HepG2 (cell line): ENCODE data around the gene G0S2. TPM values are rescaled to one million over a fixed set of nuclear protein-coding genes. Genes with fewer than 3 reads are reported as not detected.
A peak's percentile ranks its signal among the peaks of the same experiment; 100 is the strongest.

ENCODE experiments used
- AHDC1 ChIP-seq: sonication (generic); formaldehyde crosslinking; IDR thresholded peaks from 2 replicates; pipeline ENCODE4 v1.5.1; 2020; ENCODE audit warnings: mild to moderate bottlenecking, missing genetic modification reagents, borderline replicate concordance
- ATF3 ChIP-seq: sonication (generic); formaldehyde crosslinking; IDR thresholded peaks from 2 replicates; pipeline ENCODE4 v1.4.0; 2020; ENCODE audit warnings: missing genetic modification reagents
- ATF7 ChIP-seq, 2 experiments: fragments of 450-650 bp in 1 of 2; sonication (generic) in 1 of 2; formaldehyde crosslinking in 1 of 2; IDR thresholded peaks; 2 replicates each; pipeline versions ENCODE4 v1.4.0 to v1.6.1; 2016 to 2020; ENCODE audit warnings: antibody characterized with exemption in 1 of 2, mild to moderate bottlenecking in 1 of 2, missing genetic modification reagents in 1 of 2
- CREM ChIP-seq, 2 experiments: sonication (generic) in 1 of 2; formaldehyde crosslinking in 1 of 2; IDR thresholded peaks; 2 replicates each; pipeline versions ENCODE4 v1.4.0 to v1.6.1; 2016 to 2020; ENCODE audit warnings: antibody characterized with exemption in 1 of 2, mild to moderate bottlenecking in 1 of 2, missing genetic modification reagents in 1 of 2
- FOXA3 ChIP-seq: IDR thresholded peaks from 2 replicates; pipeline ENCODE4 v1.6.1; 2016; ENCODE audit warnings: missing genetic modification reagents, missing compliant biosample characterization
- KDM2A ChIP-seq: sonication (generic); formaldehyde crosslinking; IDR thresholded peaks from 2 replicates; pipeline ENCODE4 v1.4.0; 2020; ENCODE audit warnings: low read depth, missing genetic modification reagents, borderline replicate concordance
- NR2F6 ChIP-seq, 2 experiments: IDR thresholded peaks; 2 replicates each; pipeline ENCODE4 v1.6.1; 2016; ENCODE audit warnings: antibody characterized with exemption in 1 of 2, mild to moderate bottlenecking in 1 of 2
- ONECUT2 ChIP-seq: sonication (generic); formaldehyde crosslinking; IDR thresholded peaks from 2 replicates; pipeline ENCODE4 v1.4.0; 2020; ENCODE audit warnings: missing genetic modification reagents
- RARA ChIP-seq: IDR thresholded peaks from 2 replicates; pipeline ENCODE4 v1.6.1; 2016; ENCODE audit warnings: missing genetic modification reagents, missing compliant biosample characterization
- SOX13 ChIP-seq, 3 experiments: fragments of 450-650 bp in 1 of 3; sonication (generic) in 1 of 3; formaldehyde crosslinking in 1 of 3; IDR thresholded peaks in 2 of 3; conservative IDR thresholded peaks in 1 of 3; 2 replicates each; pipeline versions ENCODE4 v1.5.0 to v1.6.1; 2016 to 2020; ENCODE audit warnings: antibody characterized with exemption in 1 of 3, mild to moderate bottlenecking in 1 of 3, missing compliant biosample characterization in 1 of 3, missing genetic modification reagents in 1 of 3, moderate library complexity in 1 of 3
- TEF ChIP-seq: sonication (generic); formaldehyde crosslinking; IDR thresholded peaks from 2 replicates; pipeline ENCODE4 v1.5.0; 2020; ENCODE audit warnings: missing genetic modification reagents
- THAP8 ChIP-seq: sonication (generic); formaldehyde crosslinking; IDR thresholded peaks from 2 replicates; pipeline ENCODE4 v1.5.1; 2020; ENCODE audit warnings: missing genetic modification reagents, mild to moderate bottlenecking, borderline replicate concordance
- polyA plus RNA-seq, 8 experiments: library from polyadenylated mRNA; depleted of rRNA in 3 of 8; stranded (reverse) in 7 of 8; unstranded in 1 of 8; fragments of >200 nt; fragmentation: Illumina TruSeq in 4 of 8; extraction: Trizol in 4 of 8; gene quantifications; 2 replicates each; pipeline versions ENCODE4 v1.2.1 to v1.2.3, GENCODE V29; 2011 to 2016; ENCODE audit warnings: low read depth in 4 of 8, missing spikeins in 1 of 8, mixed read lengths in 1 of 8; ENCODE audit not compliant: insufficient read depth in 1 of 8
- total RNA-seq, 5 experiments: library from RNA; depleted of rRNA; stranded (reverse); fragments of >200 nt; fragmentation: Illumina TruSeq; extraction: Trizol; gene quantifications; 2 replicates each; pipeline ENCODE4 v1.2.3, GENCODE V29; 2016; ENCODE audit warnings: low read depth in 1 of 5
- TF ChIP-seq, protein P1 (sequence below): sonication (generic); formaldehyde crosslinking; IDR thresholded peaks from 2 replicates; pipeline ENCODE4 v1.5.0; 2020; ENCODE audit warnings: missing genetic modification reagents, mild to moderate bottlenecking, borderline replicate concordance

The G0S2 gene
- total and polyA plus RNA-seq, 2 of the 13 experiments (the other 11 are each of a cell fraction or from before 2014, with no cell fraction given): not detected

GRCh38 chr1:209673631-209674417 is 1.4 kb upstream of the G0S2 start (continued):
- TF ChIP-seq AHDC1 (CRISPR knock-in tag) (no peak), NR2F6 (IDR thresholded peaks at IDR 0.05) (peak; percentile 40), NR2F6 (CRISPR knock-in tag; IDR thresholded peaks at IDR 0.05) (0 out of 2 replicates have a peak, but pooled peaks have one; percentile 11), ATF3 (CRISPR knock-in tag) (peak; percentile 36; the same call in 1 of the 2 replicates), TEF (CRISPR knock-in tag) (no peak), ONECUT2 (CRISPR knock-in tag) (peak; percentile 76), KDM2A (CRISPR knock-in tag) (no peak), ATF7 (IDR thresholded peaks at IDR 0.05) (peak; percentile 17; the same call in 1 of the 2 replicates), ATF7 (CRISPR knock-in tag; IDR thresholded peaks at IDR 0.05) (no peak), FOXA3 (CRISPR knock-in tag) (0 out of 2 replicates have a peak, but pooled peaks have one; percentile 27), THAP8 (CRISPR knock-in tag) (no peak), CREM (IDR thresholded peaks at IDR 0.05) (peak; percentile 26; the same call in 1 of the 2 replicates), CREM (CRISPR knock-in tag; IDR thresholded peaks at IDR 0.05) (no peak), RARA (CRISPR knock-in tag) (peak; percentile 88), SOX13 (IDR thresholded peaks at IDR 0.05) (no peak), SOX13 (CRISPR knock-in tag; conservative IDR thresholded peaks at IDR 0.05 in 1 of 2, IDR thresholded peaks at IDR 0.05 in 1 of 2) (peak in 1 of 2 experiments; percentile 77; a peak in 2 of 4 replicates)
- TF ChIP-seq, protein P1, sequence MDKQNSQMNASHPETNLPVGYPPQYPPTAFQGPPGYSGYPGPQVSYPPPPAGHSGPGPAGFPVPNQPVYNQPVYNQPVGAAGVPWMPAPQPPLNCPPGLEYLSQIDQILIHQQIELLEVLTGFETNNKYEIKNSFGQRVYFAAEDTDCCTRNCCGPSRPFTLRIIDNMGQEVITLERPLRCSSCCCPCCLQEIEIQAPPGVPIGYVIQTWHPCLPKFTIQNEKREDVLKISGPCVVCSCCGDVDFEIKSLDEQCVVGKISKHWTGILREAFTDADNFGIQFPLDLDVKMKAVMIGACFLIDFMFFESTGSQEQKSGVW (CRISPR knock-in tag): no peak
